ENCODE data around the gene TULP3. TPM values are rescaled to one million over a fixed set of nuclear protein-coding genes. Genes with fewer than 3 reads are reported as not detected.
"Not testable (repeated sequence)": the region's sequence is repeated elsewhere in the genome, so short reads cannot be mapped to it uniquely, and the experiment has no call there.

Gene TULP3, protein sequence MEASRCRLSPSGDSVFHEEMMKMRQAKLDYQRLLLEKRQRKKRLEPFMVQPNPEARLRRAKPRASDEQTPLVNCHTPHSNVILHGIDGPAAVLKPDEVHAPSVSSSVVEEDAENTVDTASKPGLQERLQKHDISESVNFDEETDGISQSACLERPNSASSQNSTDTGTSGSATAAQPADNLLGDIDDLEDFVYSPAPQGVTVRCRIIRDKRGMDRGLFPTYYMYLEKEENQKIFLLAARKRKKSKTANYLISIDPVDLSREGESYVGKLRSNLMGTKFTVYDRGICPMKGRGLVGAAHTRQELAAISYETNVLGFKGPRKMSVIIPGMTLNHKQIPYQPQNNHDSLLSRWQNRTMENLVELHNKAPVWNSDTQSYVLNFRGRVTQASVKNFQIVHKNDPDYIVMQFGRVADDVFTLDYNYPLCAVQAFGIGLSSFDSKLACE
- total RNA-seq: 35.0 and 39.3 TPM in 2 replicates
- polyA plus RNA-seq (2012): 30.4 TPM

DNA sequence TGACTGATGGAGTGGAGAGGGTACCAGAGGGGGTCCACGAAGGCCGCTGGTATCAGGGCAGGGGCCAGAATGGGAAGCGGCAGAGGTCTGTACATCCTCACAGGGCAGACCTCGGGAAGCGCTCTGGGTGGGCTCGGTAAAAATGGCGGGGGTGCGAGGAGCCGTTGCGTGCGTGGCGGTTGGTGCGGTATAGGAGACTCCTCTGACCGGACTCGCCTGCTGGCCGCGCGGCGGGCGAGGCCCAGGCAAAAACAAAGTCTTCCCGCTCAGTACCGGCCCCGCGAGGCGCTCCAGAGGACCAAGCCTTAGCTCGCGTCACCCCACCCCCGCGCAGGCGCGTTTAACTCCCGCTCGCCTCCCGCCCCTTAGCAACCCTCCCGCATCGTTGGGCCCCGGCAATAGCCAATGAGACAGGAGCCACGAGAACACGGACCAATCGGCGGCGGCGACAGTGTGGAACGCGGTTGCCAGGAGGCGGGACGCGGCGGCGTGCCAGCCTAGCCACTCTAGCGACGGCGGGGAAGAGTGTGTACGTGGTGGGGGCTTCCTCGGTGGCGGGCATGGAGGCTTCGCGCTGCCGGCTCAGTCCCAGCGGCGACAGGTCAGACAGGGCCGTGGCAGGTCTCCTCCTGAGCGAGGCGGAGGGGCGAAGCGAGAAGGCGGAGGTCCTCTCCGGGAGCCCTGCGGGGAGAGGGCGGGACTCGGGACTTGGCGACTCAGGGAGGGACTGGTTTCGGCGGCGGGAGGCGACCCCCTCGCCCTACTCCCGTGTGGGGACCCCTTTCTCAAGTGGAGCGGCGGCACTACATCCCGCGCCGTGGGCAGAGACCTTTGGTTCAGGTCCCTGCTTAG lies at the start of gene TULP3:
TULP3 (plus strand) TSS at position 504 of the 852 bp plus-strand sequence; CDS start at position 561, 57 bp downstream.
- peak; percentile 99 for DNase-seq (ENCODE audit: low read depth)

DNA sequence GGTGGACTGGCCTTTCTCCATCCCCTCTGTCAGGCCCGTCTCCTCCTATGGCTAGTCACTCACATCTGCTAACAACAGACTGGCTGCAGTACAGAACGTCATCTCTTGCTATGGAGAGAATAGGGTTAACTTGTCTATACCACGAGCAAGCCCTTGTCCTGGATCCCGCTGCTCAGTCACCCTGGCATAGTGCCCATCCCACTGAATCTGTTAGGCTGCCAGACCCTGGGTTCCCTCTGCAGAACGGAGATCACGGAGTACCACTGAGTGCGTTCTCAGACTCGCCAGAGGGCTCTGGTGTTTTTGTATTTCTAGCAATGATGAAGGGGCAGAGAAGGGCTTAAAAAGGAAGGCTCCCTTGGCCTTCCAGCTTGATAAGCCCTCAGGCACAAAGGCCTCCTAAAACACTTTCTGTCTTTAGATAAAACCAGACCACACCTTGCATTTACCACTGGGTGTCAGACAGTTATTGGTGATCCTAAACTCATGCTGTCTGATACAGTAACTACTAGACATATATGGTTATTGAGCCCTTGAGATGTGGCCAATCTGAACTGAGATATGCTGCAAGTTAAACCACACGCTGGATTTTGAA lies 49.5 kb upstream of the TULP3 start:
- DNase-seq (ENCODE audit: low read depth): no peak

DNA sequence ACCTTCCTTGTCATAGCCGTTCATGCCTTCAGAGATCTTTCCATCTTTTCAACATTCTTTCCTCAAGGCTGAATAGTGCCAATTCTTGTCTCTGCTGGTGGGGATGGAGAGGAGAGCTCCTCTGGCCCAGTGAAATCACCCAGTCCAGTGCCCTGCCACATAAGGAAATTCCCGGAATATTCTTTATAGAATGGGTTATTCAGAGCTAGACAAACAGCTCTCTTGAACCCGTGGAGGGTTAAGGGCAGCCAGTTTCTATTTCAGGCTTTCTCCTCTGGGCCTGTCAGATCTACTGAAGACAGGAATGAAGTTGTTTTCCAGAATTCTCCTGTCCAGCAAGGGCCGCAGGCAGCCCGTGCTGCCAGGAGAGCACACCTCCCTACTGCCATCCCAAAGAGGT lies 47.7 kb upstream of the TULP3 start:
- DNase-seq (ENCODE audit: low read depth): no peak

DNA sequence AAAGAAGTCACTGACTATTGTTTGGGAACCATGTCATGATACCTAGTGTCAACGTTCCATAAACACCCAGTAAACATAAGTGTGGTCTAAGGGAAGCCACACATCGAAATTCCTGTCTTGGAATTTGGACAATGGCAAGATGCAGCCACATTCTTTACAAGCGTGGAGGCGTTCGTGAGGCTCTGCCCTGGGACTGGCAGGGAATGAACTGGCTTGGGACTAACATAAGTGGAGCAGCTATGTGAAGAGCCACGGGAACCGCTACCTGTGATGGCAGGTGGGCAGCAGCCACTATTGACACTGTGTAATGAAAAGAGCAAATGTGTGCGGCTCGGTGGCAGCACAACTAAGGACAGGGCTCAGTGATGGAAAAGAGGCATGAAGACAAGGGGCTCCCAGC lies 45.9 kb upstream of the TULP3 start:
- DNase-seq (ENCODE audit: low read depth): peak; percentile 29

DNA sequence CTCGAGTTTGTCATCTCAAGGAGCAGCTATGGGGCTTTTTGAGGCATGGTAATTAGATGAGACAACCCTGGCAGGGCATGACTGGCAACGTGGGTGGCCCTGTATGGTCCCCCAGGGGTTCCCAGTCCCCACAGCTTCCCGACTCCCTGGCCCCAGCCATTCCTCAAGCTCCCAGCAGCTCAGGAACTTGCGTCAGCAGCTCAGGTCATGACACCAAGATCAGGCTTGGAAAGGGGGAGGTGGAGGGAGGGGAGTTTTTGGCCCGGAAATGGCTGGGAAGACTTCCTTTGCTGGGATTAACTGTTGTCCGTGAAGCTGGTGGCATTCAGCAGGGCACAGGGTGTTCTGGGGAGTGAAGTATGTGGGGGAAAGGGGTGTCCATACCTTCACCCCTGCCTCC lies 45.4 kb upstream of the TULP3 start:
- no peak for DNase-seq (ENCODE audit: low read depth)

DNA sequence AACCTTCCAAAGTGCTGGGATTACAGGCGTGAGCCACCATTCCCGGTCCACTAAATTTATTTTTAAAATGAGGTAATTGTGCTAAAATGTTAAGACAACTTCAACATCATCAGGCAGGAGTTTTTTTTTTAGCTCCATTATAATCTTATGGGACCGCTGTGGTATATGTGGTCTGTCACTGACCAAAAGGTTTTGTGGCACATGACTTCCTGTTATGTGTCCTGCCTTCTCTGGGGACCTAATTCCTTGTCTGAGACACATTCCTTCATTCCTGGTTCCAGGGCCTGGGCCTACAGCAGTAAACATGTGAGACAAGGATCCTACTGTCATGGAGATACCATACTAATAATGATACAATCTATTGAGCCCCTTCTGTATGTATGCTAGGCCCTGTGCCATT lies 38.8 kb upstream of the TULP3 start:
- peak; percentile 67 for DNase-seq (ENCODE audit: low read depth)

DNA sequence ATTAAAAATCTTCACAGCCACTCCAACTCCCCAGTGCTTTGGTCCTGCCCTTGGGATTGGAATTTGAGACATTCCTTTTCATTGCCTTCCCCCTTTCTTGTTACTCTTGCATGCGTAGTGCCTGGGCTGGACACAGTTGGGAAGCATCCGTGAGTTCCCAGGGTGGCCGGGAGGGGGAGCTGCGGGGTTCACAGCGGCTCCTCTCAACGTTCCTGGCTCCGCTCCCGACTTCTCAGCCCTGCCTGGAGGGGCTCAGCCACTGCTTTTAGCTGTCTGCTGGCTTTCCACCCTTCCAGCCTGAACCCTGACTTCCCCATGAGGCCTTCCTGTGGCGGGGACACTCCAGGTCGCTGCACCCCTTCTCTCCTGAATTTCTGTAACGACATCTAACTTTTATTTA lies 37.1 kb upstream of the TULP3 start:
- peak; percentile 71 for DNase-seq (ENCODE audit: low read depth)

DNA sequence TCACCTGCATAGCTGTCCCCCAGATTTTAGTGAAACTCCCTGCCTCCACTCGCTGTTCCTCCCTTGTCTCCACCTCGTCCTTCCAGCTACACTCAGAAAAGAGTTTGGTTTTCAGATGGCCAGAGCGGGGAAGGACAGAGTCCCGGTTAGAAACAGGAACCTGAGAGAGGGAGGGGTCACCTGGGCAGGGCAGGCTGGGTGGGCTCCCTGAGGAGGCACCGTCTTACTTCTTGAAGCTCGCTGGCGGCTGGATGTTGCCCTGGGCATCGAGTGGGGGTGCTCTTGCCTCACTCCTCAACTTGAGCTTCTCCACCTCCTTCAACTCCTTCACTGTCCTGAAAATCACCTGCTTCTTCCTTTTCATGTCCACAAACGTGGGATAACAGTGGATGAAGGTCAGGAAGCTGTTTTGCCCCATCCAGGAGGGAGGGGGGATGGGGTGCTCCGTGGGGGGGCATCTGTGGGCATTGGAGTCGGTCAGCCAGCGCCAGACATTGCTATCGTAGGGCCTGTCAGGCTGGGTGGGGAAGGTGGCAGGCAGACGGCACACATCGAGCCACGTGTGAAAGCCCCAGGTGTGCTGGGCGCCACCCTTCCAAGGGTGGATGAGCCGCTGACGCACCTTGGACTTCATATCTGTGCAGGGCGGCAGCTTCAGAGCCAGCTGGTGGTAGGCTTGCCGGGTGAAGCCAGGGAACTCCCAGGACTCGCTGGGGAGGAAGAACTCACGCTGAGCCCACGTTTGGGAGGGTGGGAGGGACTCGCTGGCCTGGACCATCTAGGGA lies 35.8 kb upstream of the TULP3 start:
- DNase-seq (ENCODE audit: low read depth): no peak

DNA sequence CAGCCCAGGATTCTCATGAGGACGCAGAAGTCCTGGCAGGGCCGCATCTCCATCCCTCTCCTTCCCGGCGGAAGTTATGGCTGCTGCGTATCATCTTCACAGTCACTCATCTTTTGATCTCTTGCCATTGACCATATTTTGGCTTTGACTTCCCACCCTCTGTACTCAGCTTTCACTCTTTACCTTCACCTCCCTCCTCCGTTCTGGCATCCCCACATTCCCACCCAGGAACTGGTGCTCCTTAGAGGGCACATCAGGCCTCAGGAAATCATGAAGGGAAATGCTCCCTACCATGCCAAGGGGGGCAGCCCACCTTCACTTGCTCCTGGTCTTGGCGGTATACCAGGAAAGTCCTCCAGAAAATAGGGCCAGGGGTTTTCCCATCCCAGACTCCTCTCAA lies 35.1 kb upstream of the TULP3 start:
- no peak for DNase-seq (ENCODE audit: low read depth)

DNA sequence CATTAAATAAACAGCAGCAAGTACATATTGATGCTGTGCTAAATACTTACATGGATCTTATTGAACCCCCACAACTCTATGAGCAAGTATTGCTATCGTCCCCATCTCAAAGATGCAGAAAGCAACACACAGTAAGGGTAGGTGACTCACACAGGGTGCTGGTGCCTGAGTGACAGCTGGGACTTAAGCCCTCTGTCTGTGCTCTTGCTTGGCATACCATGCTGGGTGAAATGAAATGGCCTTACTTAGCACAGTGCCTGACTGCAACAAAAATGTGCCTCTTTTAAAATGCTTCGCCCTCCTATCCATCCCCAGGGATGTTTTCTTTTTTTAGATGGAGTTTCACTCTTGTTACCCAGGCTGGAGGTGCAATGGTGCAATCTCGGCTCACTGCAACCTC lies 34.6 kb upstream of the TULP3 start:
- peak; percentile 72 for DNase-seq (ENCODE audit: low read depth)

DNA sequence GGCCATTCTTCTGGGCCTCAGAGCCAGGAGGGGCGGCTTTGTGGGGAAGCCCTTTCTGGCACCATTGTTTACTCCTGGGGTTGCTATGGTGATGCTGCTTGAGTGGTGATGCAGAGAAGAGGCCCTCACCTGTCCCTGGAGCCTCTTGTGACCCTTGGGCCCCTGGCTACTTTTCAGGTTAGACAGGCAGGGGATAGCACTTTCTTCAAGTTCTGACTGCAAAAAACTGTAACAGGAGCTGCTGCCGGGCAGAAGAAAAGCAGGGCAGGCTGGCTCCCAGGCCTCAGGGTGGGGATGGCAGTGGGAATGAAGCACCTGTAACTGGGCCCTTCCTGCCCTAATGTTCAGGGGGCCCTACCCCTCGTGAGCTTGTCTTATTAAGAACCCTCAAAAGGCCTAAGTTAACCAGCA lies 33.7 kb upstream of the TULP3 start, which contains the start of gene TEX52:
TEX52 (minus strand) TSS at position 19 of the 411 bp plus-strand sequence; CDS start at position 6, 13 bp downstream.
- no peak for DNase-seq (ENCODE audit: low read depth)

DNA sequence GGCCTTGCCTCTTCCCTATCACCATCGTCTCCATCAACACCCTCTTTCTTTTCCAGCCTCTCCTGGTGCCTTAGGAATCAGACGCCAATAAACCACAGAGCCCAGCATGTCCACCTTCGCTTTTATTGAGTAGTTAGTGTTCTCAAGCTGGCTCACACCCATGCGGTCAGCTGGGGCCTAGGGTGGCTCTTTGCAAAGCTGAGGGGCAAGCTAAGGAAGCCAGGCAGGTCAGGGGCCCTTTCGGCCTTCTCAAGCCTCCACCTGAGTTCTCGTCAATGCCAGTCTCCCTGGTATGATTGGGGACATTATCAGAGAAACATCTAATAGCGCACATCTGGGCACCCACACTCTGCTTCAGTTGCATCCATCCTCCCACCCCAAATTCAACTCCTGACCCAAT lies 33.1 kb upstream of the TULP3 start:
- no peak for DNase-seq (ENCODE audit: low read depth)

DNA sequence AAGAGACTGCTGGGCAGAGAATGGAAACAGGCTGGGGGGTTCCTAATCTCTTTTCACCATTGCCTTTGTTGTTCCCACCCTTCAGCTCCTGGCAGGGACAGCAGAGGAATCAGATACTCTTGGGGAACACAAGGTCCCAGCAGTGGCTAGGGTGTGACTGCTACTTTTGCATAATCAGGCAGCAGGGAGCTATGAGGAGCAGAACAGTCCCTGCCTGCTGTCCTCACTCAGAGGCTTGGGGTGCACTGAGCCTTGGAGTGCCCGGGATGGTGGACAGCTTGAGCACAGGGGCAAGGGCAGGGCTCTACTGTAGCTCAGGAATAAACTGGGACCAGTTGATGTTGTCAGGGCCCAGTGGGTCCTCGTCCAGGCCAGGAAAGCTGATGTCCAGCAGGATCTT lies 32.4 kb upstream of the TULP3 start:
- DNase-seq (ENCODE audit: low read depth): no peak

DNA sequence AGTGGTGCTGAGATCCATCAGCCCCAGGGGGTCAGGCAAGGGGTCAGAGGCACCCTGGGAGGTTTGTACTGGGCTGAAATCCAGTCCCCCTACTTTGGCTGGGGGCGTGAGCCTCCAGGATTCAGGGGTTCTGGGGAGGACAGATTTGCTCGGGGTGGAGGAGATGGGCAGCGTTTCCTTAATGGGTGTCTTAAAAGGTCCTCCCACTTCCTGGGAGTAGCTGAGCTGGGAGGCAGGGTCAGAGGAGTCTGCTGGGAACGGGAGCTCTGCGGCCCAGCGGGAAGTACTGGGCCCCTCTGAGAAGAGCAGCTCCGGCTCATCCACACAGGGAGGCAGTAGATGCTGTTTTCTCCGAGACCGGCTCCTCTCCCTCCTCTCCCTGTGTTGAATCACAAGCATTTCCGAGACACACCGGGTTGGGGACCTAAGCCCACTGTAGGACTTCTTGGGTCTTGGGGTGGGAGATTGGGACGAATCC lies 31.7 kb upstream of the TULP3 start:
- no peak for DNase-seq (ENCODE audit: low read depth)

DNA sequence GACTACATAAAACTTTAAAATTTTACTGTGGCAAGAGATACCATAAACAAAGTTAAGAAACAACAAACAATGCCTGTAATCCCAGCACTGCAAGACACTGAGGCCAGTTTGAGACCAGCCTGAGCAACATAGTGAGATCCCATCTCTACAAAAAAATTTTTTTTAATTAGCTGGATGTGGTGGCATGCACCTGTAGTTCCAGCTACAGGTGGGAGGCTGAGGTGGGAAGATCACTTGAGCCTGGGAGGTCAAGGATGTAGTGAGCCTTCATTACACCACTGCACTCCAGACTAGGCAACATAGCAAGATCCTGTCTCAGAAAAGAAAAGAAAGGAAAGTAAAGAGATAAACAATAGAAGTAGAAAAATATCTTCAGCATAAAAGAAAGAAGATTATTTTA lies 30.5 kb upstream of the TULP3 start:
- no peak for DNase-seq (ENCODE audit: low read depth)

DNA sequence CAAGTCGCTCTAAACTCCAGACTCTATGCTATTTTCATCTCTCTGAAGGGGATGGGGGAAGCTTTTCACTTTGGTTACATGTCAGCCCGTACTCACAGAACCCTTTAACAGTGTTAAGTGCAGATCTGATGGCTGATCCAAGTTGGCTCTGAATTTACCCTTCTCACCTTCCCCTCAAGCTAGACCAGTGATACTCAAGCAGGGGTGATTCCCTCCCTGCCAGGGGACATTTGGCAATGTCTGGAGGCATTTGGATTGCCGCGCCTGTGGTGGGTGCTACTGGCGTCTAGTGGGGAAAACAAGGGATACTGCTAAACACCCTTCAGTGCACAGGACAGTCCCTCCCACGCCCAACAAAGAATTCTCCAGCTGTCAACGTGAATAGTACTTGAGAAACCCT lies 27.8 kb upstream of the TULP3 start:
- DNase-seq (ENCODE audit: low read depth): no peak

DNA sequence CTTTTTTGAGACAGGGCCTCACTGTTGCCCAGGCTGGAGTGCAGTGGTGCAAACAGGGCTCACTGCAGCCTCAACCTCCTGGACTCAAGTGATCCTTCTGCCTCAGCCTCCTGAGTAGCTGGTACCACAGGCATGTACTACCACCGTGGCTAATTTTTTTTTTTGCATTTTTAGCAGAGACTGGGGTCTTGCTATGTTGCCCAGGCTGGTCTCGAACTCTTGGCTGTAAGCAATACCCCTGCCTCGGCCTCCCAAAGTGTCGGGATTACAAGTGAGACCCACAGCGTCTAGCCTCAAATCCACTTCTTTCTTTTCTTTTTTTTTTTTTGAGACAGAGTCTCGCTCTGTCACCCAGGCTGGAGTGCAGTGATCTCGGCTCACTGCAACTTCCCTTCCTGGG lies 27.3 kb upstream of the TULP3 start:
- DNase-seq (ENCODE audit: low read depth): not testable (repeated sequence)

DNA sequence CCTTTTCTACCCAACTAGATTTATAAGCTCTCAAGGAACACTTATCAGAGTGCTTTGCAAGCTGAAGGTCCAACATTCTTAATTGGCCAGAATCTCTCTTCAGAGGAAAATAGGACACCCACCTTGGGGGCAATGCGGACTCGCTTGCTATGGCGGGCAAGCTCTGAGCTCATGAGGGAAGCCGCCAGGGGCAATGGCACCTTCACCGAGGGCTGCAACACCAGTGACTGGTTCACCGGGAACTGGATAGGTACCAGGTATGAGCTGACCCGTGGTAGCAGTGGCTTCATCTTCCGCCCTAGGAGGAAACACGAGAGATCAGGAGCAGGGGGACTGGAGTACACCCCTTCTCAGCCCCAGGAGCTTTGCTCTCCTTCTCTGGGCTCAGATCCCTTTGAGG lies 26.5 kb upstream of the TULP3 start:
- no peak for DNase-seq (ENCODE audit: low read depth)

DNA sequence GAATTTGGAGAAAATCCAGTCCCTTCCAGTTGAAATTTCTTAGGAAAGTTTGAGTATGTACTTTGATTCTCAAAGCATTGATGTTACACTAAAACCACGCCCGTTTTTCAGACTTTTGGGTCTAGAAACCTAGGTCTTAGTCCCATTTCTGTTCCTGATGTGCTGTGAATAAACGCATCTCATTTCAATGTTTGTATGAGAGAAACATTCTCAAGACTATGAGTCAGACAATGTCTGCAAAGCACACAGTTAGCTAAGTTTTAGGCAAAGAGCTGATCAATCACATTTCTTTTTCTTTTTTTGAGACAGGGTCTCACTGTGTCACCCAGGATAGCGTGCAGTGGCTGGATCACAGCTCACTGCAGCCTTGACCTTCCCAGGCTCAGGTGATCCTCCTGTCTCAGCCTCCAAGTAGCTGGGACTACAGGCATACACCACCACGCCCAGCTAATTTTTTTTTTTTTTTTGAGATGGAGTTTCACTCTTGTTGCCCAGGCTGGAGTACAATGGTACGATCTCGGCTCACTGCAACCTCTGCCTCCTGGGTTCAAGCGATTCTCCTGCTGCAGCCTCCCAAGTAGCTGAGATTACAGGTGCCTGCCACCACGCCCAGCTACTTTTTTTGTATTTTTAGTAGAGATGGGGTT lies 21.6 kb upstream of the TULP3 start:
- not testable (repeated sequence) for DNase-seq (ENCODE audit: low read depth)

DNA sequence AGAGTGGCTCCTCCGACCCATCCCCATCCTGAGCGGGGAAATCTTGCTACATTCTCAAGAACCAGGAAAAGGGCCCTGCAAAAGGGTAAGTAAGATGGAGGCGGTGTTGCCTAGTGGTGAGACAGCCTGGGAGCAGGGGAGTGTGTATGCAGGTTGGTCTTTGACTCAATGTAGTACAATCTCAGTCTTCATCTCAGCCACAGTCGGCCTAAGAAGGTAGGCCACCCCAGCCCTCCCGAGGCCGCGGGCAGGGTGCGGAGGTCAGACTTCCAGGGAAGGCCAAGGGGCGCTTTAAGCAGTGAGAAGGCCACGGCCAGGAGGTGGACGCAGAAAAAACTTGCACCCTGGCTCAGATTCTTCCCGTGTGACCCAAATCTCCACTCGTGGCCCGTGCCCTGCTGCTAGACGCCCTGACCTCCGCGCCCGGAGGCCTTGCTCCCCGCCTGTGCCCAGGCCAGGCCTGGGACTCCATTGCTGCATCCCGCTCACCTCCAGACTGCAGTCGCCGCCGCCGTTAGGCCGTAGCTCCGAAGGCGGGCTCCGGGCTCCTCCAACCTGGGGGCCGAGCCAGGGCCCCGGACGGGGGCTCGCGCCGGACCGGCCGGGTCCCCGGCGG lies 14.2 kb upstream of the TULP3 start:
- no peak for DNase-seq (ENCODE audit: low read depth)

Data from myocyte (in vitro differentiated cells).